GM12801 (cell line): Measurements from ENCODE around the gene PKP3.

ENCODE experiments used
- TF ChIP-seq, protein P1 (sequence below): IDR thresholded peaks from one replicate; pipeline ENCODE4 v1.5.1; 2011; ENCODE audit warnings: control low read depth; ENCODE audit not compliant: insufficient read length; ENCODE audit errors: extremely low read depth

Gene PKP3

GRCh38 chr11:360326-361280 lies 33.4 kb upstream of the PKP3 start:
- TF ChIP-seq, protein P1, sequence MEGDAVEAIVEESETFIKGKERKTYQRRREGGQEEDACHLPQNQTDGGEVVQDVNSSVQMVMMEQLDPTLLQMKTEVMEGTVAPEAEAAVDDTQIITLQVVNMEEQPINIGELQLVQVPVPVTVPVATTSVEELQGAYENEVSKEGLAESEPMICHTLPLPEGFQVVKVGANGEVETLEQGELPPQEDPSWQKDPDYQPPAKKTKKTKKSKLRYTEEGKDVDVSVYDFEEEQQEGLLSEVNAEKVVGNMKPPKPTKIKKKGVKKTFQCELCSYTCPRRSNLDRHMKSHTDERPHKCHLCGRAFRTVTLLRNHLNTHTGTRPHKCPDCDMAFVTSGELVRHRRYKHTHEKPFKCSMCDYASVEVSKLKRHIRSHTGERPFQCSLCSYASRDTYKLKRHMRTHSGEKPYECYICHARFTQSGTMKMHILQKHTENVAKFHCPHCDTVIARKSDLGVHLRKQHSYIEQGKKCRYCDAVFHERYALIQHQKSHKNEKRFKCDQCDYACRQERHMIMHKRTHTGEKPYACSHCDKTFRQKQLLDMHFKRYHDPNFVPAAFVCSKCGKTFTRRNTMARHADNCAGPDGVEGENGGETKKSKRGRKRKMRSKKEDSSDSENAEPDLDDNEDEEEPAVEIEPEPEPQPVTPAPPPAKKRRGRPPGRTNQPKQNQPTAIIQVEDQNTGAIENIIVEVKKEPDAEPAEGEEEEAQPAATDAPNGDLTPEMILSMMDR: no peak

GRCh38 chr11:362642-363442 lies 31.2 kb upstream of the PKP3 start:
- TF ChIP-seq, protein P1: no peak

GRCh38 chr11:363948-364761 lies 29.9 kb upstream of the PKP3 start:
- TF ChIP-seq, protein P1: no peak

GRCh38 chr11:364991-365725 lies 28.9 kb upstream of the PKP3 start:
- TF ChIP-seq, protein P1: no peak

GRCh38 chr11:365831-366230 lies 28.2 kb upstream of the PKP3 start:
- TF ChIP-seq, protein P1: no peak

DNA sequence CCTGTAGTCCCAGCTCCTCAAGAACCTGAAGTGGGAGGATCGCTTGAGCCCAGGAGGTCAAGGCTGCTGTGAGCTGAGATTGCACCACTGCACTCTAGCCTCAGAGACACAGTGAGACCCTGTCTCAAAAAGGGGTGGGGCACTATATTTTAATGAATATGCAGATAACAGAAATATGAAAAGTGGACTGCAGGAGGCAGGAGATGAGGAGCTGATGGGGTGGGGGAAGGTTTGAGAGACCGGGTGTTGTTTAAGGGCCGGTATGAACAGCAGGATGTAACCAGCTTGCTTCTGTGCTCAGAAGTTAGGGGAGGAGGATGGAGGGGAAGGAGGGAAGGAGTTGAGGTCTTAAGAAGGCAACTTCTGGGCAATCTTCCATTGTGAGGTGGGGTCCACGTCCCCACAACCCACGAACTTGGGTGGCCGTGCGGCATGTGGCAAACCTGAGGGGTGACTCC lies 26.0 kb upstream of the PKP3 start:
- TF ChIP-seq, protein P1: no peak
